Measurements from ENCODE around the gene BAZ1A.
"Not testable (repeated sequence)": the region's sequence is repeated elsewhere in the genome, so short reads cannot be mapped to it uniquely, and the experiment has no call there.

BAZ1A gene

DNA sequence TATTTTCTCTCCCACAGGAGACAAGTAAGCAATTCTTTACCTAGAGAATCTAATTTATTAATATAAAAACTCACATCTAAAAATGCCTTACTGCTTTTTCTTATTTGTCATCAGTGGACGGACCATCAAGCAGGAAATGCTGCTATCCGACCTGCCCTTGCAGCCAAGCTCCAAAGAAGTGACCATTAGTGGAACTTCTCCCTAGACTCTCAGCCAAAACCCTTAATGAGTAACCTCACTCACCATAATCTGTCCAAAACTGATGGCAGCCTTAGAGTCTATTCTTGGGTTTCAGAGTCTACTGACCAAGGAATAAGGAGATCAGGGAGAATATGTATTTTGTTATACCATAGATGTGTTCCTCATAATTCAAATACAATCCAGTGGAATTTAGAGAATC lies 99.8 kb downstream of the BAZ1A start:
- no peak overlapping the region for H3K4me3 ChIP-seq (ENCODE audit: low read length)
- peaks cover 12% of the 10 kb centered on the region for H3K36me3 ChIP-seq (ENCODE audit: control insufficient read depth, insufficient read depth, low read length)
- H3K27me3 ChIP-seq (ENCODE audit: control insufficient read depth, insufficient read depth, low read length) = no peaks in the 10 kb centered on the region
- no peak overlapping the region for H3K9ac ChIP-seq (ENCODE audit: low read length)
- H3K27ac ChIP-seq (ENCODE audit: low read depth, low read length) = no peak overlapping the region
- H3K4me1 ChIP-seq (ENCODE audit: control insufficient read depth, insufficient read depth, low read length) = no peaks in the 10 kb centered on the region

DNA sequence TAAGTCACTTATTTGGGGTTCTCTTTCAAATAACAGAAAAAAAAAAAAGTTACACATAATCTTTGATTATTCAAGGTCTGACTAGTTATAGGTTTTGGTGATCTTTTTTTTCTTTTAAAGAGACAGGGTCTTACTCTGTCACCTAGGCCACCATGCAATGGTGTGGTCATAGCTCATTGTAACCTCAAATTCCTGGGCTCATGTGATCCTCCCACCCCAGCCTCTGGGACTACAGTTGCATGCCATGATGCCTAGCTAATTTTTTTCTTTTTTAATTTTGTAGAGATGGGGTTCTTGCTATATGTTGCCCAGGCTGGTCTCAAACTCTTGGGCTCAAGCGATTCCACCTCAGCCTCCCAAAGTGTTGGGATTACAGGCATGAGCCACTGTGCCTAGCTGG lies 104.3 kb downstream of the BAZ1A start:
- Histone ChIP-seq H3K27me3 (ENCODE audit: control insufficient read depth, insufficient read depth, low read length) (no peaks in the 10 kb centered on the region), H3K36me3 (ENCODE audit: control insufficient read depth, insufficient read depth, low read length) (peaks cover 5% of the 10 kb centered on the region), H3K4me1 (ENCODE audit: control insufficient read depth, insufficient read depth, low read length) (no peaks in the 10 kb centered on the region), H3K9ac (ENCODE audit: low read length) (no peak overlapping the region), H3K27ac (ENCODE audit: low read depth, low read length) (no peak overlapping the region), H3K4me3 (ENCODE audit: low read length) (no peak overlapping the region)

DNA sequence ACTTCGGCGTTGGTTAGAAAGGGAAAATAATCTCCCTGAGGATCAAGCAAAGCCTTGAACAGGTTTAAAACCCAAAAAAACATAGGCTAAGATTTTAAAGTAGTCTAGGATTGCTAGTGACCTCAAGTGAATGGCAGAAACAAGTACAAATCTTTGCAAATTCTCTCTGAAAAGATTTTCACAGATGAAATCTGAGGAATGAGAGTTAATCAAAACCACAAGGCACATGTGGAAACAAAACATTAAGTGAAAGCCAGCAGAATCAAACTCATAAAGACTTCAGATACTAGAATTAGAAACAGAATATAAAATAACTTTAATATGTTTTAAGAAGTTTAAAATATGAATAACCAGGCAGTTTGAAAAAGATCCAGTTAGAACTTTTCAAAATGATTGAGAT lies 108.6 kb downstream of the BAZ1A start:
- Histone ChIP-seq H3K36me3 (ENCODE audit: control insufficient read depth, insufficient read depth, low read length) (peaks cover 16% of the 10 kb centered on the region), H3K9ac (ENCODE audit: low read length) (no peak overlapping the region), H3K27me3 (ENCODE audit: control insufficient read depth, insufficient read depth, low read length) (no peaks in the 10 kb centered on the region), H3K4me3 (ENCODE audit: low read length) (no peak overlapping the region), H3K27ac (ENCODE audit: low read depth, low read length) (no peak overlapping the region), H3K4me1 (ENCODE audit: control insufficient read depth, insufficient read depth, low read length) (no peaks in the 10 kb centered on the region)

DNA sequence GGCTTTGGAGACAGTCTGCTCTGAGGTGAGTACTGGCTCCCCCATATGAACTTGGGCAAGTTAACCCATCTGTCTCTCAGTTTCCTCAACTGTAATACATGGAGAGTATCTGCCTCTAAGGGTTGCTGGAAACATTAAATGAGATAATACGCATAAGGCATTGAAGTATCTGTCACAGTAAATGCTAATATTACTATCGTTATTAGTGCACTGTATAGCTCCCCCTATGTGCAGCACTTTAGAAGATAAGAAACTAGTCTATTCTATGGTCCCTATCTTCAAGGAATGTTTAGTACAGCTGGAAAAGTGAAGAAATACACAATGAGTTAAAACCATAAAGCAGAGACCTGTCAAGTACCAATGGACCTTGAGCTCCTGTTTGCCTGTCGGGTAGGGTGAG lies 109.1 kb downstream of the BAZ1A start:
- Histone ChIP-seq H3K27me3 (ENCODE audit: control insufficient read depth, insufficient read depth, low read length) (no peaks in the 10 kb centered on the region), H3K9ac (ENCODE audit: low read length) (no peak overlapping the region), H3K4me3 (ENCODE audit: low read length) (no peak overlapping the region), H3K4me1 (ENCODE audit: control insufficient read depth, insufficient read depth, low read length) (no peaks in the 10 kb centered on the region), H3K27ac (ENCODE audit: low read depth, low read length) (no peak overlapping the region), H3K36me3 (ENCODE audit: control insufficient read depth, insufficient read depth, low read length) (peaks cover 16% of the 10 kb centered on the region)

DNA sequence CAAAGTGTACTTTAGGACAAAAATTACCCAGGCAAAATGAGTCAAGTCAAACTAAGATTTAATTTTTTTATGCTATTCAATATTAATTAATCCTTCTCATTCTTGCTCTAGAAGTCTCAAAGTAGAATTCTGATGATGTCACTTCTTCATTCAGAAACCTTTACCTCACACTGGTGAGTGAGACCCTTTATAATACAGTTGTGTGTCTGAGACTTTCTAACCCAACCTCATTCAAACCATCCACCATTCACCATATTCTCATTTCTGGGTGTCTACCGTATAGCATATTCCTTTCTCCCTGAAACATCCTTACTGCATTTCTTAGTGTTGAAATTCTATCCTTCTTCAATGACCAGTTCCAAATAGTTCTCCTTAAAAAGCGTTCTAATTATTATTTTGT lies 119.9 kb downstream of the BAZ1A start:
- Histone ChIP-seq H3K9ac (ENCODE audit: low read length) (no peak overlapping the region), H3K27me3 (ENCODE audit: control insufficient read depth, insufficient read depth, low read length) (no peaks in the 10 kb centered on the region), H3K4me3 (ENCODE audit: low read length) (no peak overlapping the region), H3K36me3 (ENCODE audit: control insufficient read depth, insufficient read depth, low read length) (peaks cover 6% of the 10 kb centered on the region), H3K4me1 (ENCODE audit: control insufficient read depth, insufficient read depth, low read length) (no peaks in the 10 kb centered on the region), H3K27ac (ENCODE audit: low read depth, low read length) (no peak overlapping the region)

DNA sequence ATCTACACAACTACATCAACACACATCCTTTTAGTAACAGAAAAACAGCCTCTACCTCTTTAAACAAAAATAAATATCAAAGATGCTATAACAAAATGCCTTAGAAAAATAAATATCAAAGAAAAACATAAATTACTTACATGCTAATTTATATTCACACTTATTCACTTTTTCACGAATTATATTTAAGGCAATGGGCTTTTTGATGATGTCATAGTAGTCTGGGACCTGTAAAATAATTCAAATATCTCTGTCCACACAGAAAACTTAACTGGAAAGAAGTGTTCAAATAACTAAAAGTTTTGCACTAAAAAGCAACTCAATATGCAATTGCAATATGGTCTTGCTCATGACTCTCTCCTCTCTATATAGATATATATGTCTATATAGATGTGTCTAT lies 120.5 kb downstream of the BAZ1A start:
- Histone ChIP-seq H3K36me3 (ENCODE audit: control insufficient read depth, insufficient read depth, low read length) (peaks cover 3% of the 10 kb centered on the region), H3K4me3 (ENCODE audit: low read length) (no peak overlapping the region), H3K27ac (ENCODE audit: low read depth, low read length) (no peak overlapping the region), H3K27me3 (ENCODE audit: control insufficient read depth, insufficient read depth, low read length) (no peaks in the 10 kb centered on the region), H3K4me1 (ENCODE audit: control insufficient read depth, insufficient read depth, low read length) (no peaks in the 10 kb centered on the region), H3K9ac (ENCODE audit: low read length) (no peak overlapping the region)

DNA sequence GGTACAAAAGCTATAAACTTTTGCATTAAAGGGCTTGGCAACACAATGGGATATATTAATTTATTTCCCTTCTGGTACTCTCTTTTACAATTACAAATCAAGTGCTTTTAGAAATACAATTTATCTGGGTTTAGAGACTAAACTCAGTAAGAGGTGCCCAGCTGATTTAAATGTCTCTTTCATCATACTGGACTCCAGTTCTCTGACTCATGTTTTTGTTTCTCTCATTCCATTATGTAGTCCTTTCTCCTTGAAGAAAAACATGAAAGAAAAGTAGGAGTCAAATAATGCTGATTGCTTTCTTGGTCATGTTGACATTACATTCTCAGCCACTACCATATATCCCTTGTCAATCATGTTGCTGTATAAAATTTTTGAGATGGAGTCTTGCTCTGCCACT lies 124.5 kb downstream of the BAZ1A start:
- no peaks in the 10 kb centered on the region for H3K36me3 ChIP-seq (ENCODE audit: control insufficient read depth, insufficient read depth, low read length)
- no peaks in the 10 kb centered on the region for H3K4me1 ChIP-seq (ENCODE audit: control insufficient read depth, insufficient read depth, low read length)
- no peak overlapping the region for H3K27ac ChIP-seq (ENCODE audit: low read depth, low read length)
- no peaks in the 10 kb centered on the region for H3K27me3 ChIP-seq (ENCODE audit: control insufficient read depth, insufficient read depth, low read length)
- H3K9ac ChIP-seq (ENCODE audit: low read length) = no peak overlapping the region
- no peak overlapping the region for H3K4me3 ChIP-seq (ENCODE audit: low read length)

DNA sequence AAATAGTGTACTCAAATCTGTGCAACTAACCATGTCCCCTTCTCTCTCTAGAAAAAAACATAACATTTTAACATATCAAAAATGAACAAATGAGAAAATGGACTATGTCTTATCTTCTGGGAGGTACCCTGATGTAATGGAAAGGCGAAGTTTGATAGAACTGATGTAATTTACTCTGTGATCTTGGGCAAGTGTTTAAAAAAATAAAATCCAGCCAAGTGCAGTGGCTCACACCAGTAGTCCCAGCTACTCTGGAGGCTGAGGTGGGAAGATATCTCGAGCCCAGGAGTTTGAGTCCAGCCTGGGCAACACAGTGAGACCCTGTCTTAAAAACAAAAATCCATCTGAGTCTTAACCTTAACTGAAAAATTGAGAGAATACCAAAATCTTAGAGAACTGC lies 124.9 kb downstream of the BAZ1A start:
- H3K4me3 ChIP-seq (ENCODE audit: low read length) = no peak overlapping the region
- H3K4me1 ChIP-seq (ENCODE audit: control insufficient read depth, insufficient read depth, low read length) = no peaks in the 10 kb centered on the region
- no peaks in the 10 kb centered on the region for H3K27me3 ChIP-seq (ENCODE audit: control insufficient read depth, insufficient read depth, low read length)
- no peak overlapping the region for H3K9ac ChIP-seq (ENCODE audit: low read length)
- no peak overlapping the region for H3K27ac ChIP-seq (ENCODE audit: low read depth, low read length)
- H3K36me3 ChIP-seq (ENCODE audit: control insufficient read depth, insufficient read depth, low read length) = no peaks in the 10 kb centered on the region

DNA sequence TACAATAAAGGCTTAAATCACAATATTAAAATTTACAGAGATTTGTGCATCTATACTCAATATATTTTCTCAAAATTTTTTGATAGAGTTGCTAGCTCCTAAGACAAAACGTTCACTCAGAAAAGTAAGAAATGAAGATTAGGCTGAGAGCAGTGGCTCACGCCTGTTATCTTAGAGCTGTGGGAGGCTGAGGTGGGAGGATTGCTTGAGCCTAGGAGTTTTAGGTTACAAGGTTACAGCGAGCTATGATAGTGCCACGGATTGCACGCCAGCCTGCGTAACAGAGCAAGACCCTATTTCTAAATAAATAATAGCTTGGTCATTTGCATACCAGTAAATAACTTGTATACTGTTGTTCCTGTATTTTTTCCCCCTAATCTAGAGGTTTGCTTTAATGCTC lies 125.8 kb downstream of the BAZ1A start:
- no peaks in the 10 kb centered on the region for H3K4me1 ChIP-seq (ENCODE audit: control insufficient read depth, insufficient read depth, low read length)
- H3K9ac ChIP-seq (ENCODE audit: low read length) = no peak overlapping the region
- H3K4me3 ChIP-seq (ENCODE audit: low read length) = no peak overlapping the region
- no peaks in the 10 kb centered on the region for H3K27me3 ChIP-seq (ENCODE audit: control insufficient read depth, insufficient read depth, low read length)
- no peaks in the 10 kb centered on the region for H3K36me3 ChIP-seq (ENCODE audit: control insufficient read depth, insufficient read depth, low read length)
- no peak overlapping the region for H3K27ac ChIP-seq (ENCODE audit: low read depth, low read length)

DNA sequence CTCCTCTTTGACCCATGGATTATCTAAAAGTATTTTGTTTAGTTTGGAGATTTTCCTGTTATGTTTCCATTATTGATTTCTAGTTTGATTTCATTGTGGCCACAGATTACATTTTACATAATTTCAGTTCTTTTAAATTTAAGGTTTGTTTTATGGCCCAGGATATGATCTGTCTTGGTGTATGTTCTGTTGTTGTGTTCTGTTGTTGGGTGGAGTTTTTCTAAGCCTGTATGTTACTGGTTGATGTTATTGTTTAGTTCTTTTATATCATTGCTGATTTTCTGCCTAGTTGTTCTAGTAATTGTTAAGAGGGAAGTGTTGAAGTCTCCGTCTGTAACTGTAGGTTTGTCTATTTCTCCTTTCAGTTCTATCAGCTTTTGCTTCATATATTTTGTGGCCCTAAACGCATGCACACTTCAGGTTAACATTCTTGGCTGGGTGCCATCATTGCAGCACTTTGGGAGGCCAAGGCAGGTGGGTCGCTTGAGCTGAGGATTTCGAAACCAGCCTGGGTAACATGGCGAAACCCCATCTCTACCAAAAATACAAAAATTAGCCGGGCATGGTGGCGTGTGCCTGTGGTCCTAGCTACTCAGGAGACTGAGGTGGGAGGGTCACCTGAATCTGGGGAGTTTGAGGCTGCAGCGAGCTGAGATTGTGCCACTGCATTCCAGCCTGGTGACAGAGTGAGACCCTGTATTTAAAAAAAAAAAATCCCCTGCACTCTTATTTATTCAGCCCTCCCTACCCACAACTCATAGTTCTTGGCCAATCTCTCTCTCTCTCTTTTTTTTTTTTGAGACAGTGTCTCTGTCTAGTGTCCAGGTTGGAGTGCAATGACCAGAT lies 132.7 kb downstream of the BAZ1A start:
- Histone ChIP-seq H3K27ac (ENCODE audit: low read depth, low read length) (no peak overlapping the region), H3K4me1 (ENCODE audit: control insufficient read depth, insufficient read depth, low read length) (no peaks in the 10 kb centered on the region), H3K27me3 (ENCODE audit: control insufficient read depth, insufficient read depth, low read length) (no peaks in the 10 kb centered on the region), H3K36me3 (ENCODE audit: control insufficient read depth, insufficient read depth, low read length) (no peaks in the 10 kb centered on the region), H3K4me3 (ENCODE audit: low read length) (no peak overlapping the region), H3K9ac (ENCODE audit: low read length) (no peak overlapping the region)

DNA sequence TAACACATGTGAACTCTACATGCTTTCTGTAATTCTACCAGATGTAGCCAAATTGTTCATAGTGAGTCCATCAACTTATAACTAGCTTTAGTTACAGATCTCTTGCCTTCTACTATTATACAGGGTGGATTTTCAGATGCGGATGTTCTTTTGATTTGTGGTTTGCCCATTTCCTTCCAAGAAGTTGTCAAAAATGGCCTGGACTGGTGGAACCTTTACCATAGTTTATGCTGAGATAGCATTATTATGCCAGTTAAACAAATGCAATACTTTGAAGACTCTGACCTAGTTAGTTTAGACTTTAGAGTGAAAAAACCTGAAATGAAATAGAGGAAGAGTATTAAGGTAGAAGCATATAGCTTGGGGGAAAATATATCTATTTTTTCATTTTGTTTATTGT lies 133.3 kb downstream of the BAZ1A start:
- Histone ChIP-seq H3K4me3 (ENCODE audit: low read length) (no peak overlapping the region), H3K9ac (ENCODE audit: low read length) (no peak overlapping the region), H3K27ac (ENCODE audit: low read depth, low read length) (no peak overlapping the region), H3K4me1 (ENCODE audit: control insufficient read depth, insufficient read depth, low read length) (no peaks in the 10 kb centered on the region), H3K27me3 (ENCODE audit: control insufficient read depth, insufficient read depth, low read length) (no peaks in the 10 kb centered on the region), H3K36me3 (ENCODE audit: control insufficient read depth, insufficient read depth, low read length) (no peaks in the 10 kb centered on the region)

DNA sequence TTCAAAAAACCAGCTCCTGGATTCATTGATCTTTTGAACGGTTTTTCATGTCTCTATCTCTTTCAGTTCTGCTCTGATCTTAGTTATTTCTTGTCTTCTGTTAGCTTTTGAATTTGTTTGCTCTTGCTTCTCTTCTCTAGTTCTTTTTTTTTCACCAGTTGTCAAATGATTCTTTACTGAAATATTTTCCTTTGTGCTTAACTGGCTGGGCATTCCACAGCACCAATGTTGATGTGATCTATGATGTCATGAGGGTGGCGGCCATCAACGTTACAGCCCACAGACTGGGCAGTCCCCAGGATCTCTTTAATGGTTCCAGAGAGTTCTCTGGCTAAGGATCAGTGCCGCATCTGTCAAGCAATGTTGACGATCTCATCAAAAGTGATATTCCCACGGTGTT lies 135.0 kb downstream of the BAZ1A start:
- not testable (repeated sequence) for H3K4me1 ChIP-seq (ENCODE audit: control insufficient read depth, insufficient read depth, low read length); H3K9ac ChIP-seq (ENCODE audit: low read length); H3K27ac ChIP-seq (ENCODE audit: low read depth, low read length); H3K27me3 ChIP-seq (ENCODE audit: control insufficient read depth, insufficient read depth, low read length); H3K4me3 ChIP-seq (ENCODE audit: low read length); H3K36me3 ChIP-seq (ENCODE audit: control insufficient read depth, insufficient read depth, low read length)

DNA sequence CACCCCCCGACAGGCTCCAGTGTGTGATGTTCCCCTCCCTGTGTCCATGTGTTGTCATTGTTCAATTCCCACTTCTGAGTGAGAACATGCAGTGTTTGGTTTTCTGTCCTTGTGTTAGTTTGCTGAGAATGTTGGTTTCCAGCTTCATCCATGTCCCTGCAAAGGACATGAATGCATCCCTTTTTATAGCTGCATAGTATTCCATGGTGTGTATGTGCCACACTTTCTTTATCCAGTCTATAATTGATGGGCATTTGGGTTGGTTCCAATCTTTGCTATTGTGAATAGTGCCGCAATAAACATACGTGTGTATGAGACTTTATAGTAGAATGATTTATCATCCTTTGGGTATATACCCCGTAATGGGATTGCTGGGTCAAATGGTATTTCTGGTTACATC lies 138.1 kb downstream of the BAZ1A start:
- not testable (repeated sequence) for H3K4me3 ChIP-seq (ENCODE audit: low read length); H3K9ac ChIP-seq (ENCODE audit: low read length); H3K27me3 ChIP-seq (ENCODE audit: control insufficient read depth, insufficient read depth, low read length); H3K27ac ChIP-seq (ENCODE audit: low read depth, low read length); H3K36me3 ChIP-seq (ENCODE audit: control insufficient read depth, insufficient read depth, low read length); H3K4me1 ChIP-seq (ENCODE audit: control insufficient read depth, insufficient read depth, low read length)

All from rectal smooth muscle tissue (tissue), 1 donor.